Midbrain (tissue), 1 donor: ENCODE data around the gene ANAPC4.
A peak's percentile ranks its signal among the peaks of the same experiment; 100 is the strongest.
"Not testable (repeated sequence)": the region's sequence is repeated elsewhere in the genome, so short reads cannot be mapped to it uniquely, and the experiment has no call there.

ENCODE experiments used
- DNase-seq: peaks from one replicate; lab custom pipeline; 2025; lab: John Stamatoyannopoulos, UW

Gene ANAPC4

GRCh38 chr4:25376754-25377571, at the start of gene ANAPC4:
Gene ANAPC4, plus strand, starts transcription at chr4:25377263. Its CDS starts 165 bp downstream, at chr4:25377428.
- DNase-seq = peak; percentile 87

GRCh38 chr4:25328463-25328862, 48.6 kb upstream of the ANAPC4 start:
- not testable (repeated sequence) for DNase-seq

- DNase-seq = no peak
Measured at GRCh38 chr4:25330335-25330734, 46.7 kb upstream of the ANAPC4 start.

- no peak for DNase-seq
Measured at GRCh38 chr4:25330905-25331808, 45.9 kb upstream of the ANAPC4 start.

GRCh38 chr4:25343671-25344070, 33.4 kb upstream of the ANAPC4 start:
- DNase-seq = no peak

- no peak for DNase-seq
Measured at GRCh38 chr4:25345744-25346143, 31.3 kb upstream of the ANAPC4 start.

GRCh38 chr4:25346913-25347312, 30.1 kb upstream of the ANAPC4 start:
- no peak for DNase-seq

GRCh38 chr4:25347473-25347872, 29.6 kb upstream of the ANAPC4 start:
- no peak for DNase-seq

- DNase-seq = no peak
Measured at GRCh38 chr4:25347971-25348370, 29.1 kb upstream of the ANAPC4 start.

GRCh38 chr4:25350561-25350960, 26.5 kb upstream of the ANAPC4 start:
- no peak for DNase-seq

GRCh38 chr4:25351777-25352416, 25.2 kb upstream of the ANAPC4 start:
- no peak for DNase-seq

GRCh38 chr4:25356068-25356467, 21.0 kb upstream of the ANAPC4 start:
- DNase-seq = no peak

GRCh38 chr4:25358515-25359275, 18.4 kb upstream of the ANAPC4 start:
- DNase-seq = no peak

- DNase-seq = no peak
Measured at GRCh38 chr4:25361253-25361652, 15.8 kb upstream of the ANAPC4 start.

GRCh38 chr4:25367004-25367621, 9.9 kb upstream of the ANAPC4 start:
- peak; percentile 28 for DNase-seq

- DNase-seq = no peak
Measured at GRCh38 chr4:25367877-25368276, 9.2 kb upstream of the ANAPC4 start.

GRCh38 chr4:25368315-25368714, 8.7 kb upstream of the ANAPC4 start:
- no peak for DNase-seq

- DNase-seq = no peak
Measured at GRCh38 chr4:25370242-25370641, 6.8 kb upstream of the ANAPC4 start.

- not testable (repeated sequence) for DNase-seq
Measured at GRCh38 chr4:25372549-25372948, 4.5 kb upstream of the ANAPC4 start.

GRCh38 chr4:25377572-25378436, 741 bp downstream of the ANAPC4 start:
- no peak for DNase-seq
